ENCODE data around the gene RAPGEF4. TPM values are rescaled to one million over a fixed set of nuclear protein-coding genes. Genes with fewer than 3 reads are reported as not detected.

RAPGEF4 gene
- total and polyA plus RNA-seq, 2 of the 8 experiments (the other 6 are each of a cell fraction or from before 2014, with no cell fraction given), result 1.2 to 2.6 TPM

DNA sequence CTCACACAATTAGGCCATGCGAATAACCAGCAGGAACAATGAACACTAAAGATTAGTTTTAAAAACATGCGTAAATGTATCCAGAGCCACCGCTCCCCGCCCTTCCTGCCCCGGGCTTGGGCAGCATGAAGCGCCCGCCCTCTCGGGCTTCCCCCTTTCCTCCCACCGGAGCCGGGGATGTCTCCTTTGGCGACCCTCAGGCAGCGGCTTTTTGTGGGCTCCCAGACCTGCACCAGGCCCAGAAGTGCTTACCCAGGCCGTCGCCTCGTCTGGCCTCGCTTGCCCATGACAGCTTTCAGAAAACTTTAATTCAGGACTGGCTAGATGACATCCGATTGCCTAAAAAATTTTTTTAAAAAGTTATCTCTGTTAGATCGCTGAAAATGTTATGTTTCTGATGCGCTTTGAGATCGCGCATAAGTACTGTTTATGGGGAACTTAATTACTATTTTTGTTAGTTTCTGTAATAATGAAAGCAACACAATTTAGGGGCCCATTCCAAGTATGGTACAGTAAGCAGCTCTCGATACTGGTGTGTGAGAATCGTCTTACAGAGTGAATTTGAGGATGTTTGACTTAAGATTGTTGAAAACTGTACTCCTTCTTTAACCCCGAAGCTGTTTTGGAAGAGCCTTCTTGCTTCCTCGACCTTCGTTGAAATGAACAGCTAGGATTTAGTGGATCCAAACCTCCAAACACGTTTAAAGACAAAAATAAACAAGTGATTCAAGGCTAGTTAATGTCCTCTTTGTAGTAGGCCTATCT lies 341.1 kb downstream of the RAPGEF4 start:
- H3K23me2 ChIP-seq (ENCODE audit: low read depth, low read length), result peaks cover 3% of the 10 kb centered on the region
- no peak overlapping the region for H2BK120ac ChIP-seq (replicated peaks; ENCODE audit: low read depth, low read length)
- H3K79me1 ChIP-seq (ENCODE audit: low read depth, low read length), result no peaks in the 10 kb centered on the region
- no peak overlapping the region for H3K4ac ChIP-seq (replicated peaks; ENCODE audit: insufficient read length, low read depth, low read length)
- peak overlapping the region; percentile 28 to 88 (median 78); a peak in 4 of 7 replicates for H3K9ac ChIP-seq (replicated peaks in 1 of 4; ENCODE audit: extremely low read depth in 1 of 4, low read depth in 3 of 4, low read length in 3 of 4)
- H2AK5ac ChIP-seq (ENCODE audit: low read depth, low read length), result no peak overlapping the region
- no peak overlapping the region for H3K14ac ChIP-seq (ENCODE audit: insufficient read length)
- H3K4me1 ChIP-seq (replicated peaks in 1 of 4; ENCODE audit: control insufficient read depth in 3 of 4, insufficient read depth in 4 of 4, low read length in 3 of 4), result peaks cover 0 to 3% (median 1%) of the 10 kb centered on the region in 4 experiments; a peak in 3 of 7 replicates
- 20% methylated on average over 27 of the region's 27 CpGs; no CpG with 5 or more reads in 1 of the 2 experiments for WGBS, 2 experiments (ENCODE audit: extremely low coverage in 1 of 2, insufficient coverage in 1 of 2, insufficient read length in 1 of 2, insufficient replicate concordance in 2 of 2, low coverage in 1 of 2, low lambda C conversion rate in 2 of 2, missing lambda C conversion rate in 1 of 2)
- H3K18ac ChIP-seq (ENCODE audit: extremely low read depth, low read length), result peak overlapping the region; percentile 15
- no peak for FAIRE-seq
- ChIA-PET CTCF (ENCODE audit: partially characterized antibody) (no interaction called here), POLR2A (ENCODE audit: partially characterized antibody) (no interaction called here)
- H3K4me3 ChIP-seq (ENCODE audit: extremely low read depth in 1 of 4, insufficient read depth in 2 of 4, low read depth in 3 of 4, low read length in 4 of 4), result peak overlapping the region; percentile 42 to 85 (median 78)
- no peak overlapping the region for H4K8ac ChIP-seq (ENCODE audit: extremely low read depth, insufficient read depth, low read length)
- no peak for DNase-seq (ENCODE audit: low read depth in 1 of 2, low spot score in 2 of 2)
- no peak overlapping the region for H2BK15ac ChIP-seq (ENCODE audit: low read length)
- no peak overlapping the region for H3K23ac ChIP-seq (ENCODE audit: insufficient read length)
- peak overlapping the region; percentile 32 for H3K56ac ChIP-seq (replicated peaks; ENCODE audit: insufficient read length, low read depth, low read length)
- no peak for TF ChIP-seq CHD2 (IDR thresholded peaks at IDR 0.05; ENCODE audit: low read length)
- TF ChIP-seq, protein P1, sequence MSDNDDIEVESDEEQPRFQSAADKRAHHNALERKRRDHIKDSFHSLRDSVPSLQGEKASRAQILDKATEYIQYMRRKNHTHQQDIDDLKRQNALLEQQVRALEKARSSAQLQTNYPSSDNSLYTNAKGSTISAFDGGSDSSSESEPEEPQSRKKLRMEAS (IDR thresholded peaks at IDR 0.05), result no peak
- 0 out of 4 replicates have a peak, but pooled peaks of 1 of the 2 experiments have one; percentile 8 for TF ChIP-seq HDAC2 (IDR thresholded peaks at IDR 0.05; ENCODE audit: borderline replicate concordance in 1 of 2, low read depth in 2 of 2, low read length in 2 of 2)
- TF ChIP-seq SUZ12 (IDR thresholded peaks at IDR 0.05; ENCODE audit: low read length), result peak; percentile 37; the same call in 1 of the 2 replicates
- H3K79me2 ChIP-seq (ENCODE audit: control insufficient read depth in 1 of 2, insufficient read depth in 2 of 2, low read length in 2 of 2), result peaks cover 0 to 3% of the 10 kb centered on the region in 2 experiments; a peak in 1 of 4 replicates
- H2BK12ac ChIP-seq (ENCODE audit: low read depth, low read length), result 0 out of 2 replicates have a peak overlapping the region, but pooled peaks have one; percentile 55
- H4K20me1 ChIP-seq (replicated peaks in 1 of 2; ENCODE audit: control insufficient read depth in 1 of 2, insufficient read depth in 2 of 2, low read length in 2 of 2), result peaks cover 0 to 2% of the 10 kb centered on the region in 2 experiments
- peak overlapping the region; percentile 99 for H2AFZ ChIP-seq (ENCODE audit: low read length)
- H3K36me3 ChIP-seq (ENCODE audit: control insufficient read depth in 2 of 4, insufficient read depth in 4 of 4, low read length in 3 of 4), result no peaks in the 10 kb centered on the region
- no peak overlapping the region for H4K91ac ChIP-seq (replicated peaks; ENCODE audit: insufficient read length, low read length)
- H3K27ac ChIP-seq (ENCODE audit: low read depth, low read length), result no peak overlapping the region
- no peak overlapping the region for H2BK20ac ChIP-seq (ENCODE audit: low read length)
- no peaks in the 10 kb centered on the region for H3K27me3 ChIP-seq (replicated peaks in 1 of 4; ENCODE audit: control insufficient read depth in 3 of 4, extremely low read depth in 1 of 4, insufficient read depth in 3 of 4, low read length in 3 of 4)
- no peak overlapping the region; the same call in 1 of the 2 replicates for H2BK5ac ChIP-seq (ENCODE audit: low read depth, low read length)
- H3K4me2 ChIP-seq (ENCODE audit: insufficient read depth in 1 of 2, low read depth in 2 of 2, low read length in 2 of 2), result peak overlapping the region; percentile 59 to 89
- H3K9me3 ChIP-seq (ENCODE audit: insufficient read depth in 2 of 2, low read depth in 1 of 2, low read length in 1 of 2), result no peaks in the 10 kb centered on the region
- H4K5ac ChIP-seq (ENCODE audit: insufficient read length, low read depth, low read length), result no peak overlapping the region

Data from H1 (cell line).